Lung (tissue), 12 donors: ENCODE results near the gene RGMB. TPM values are rescaled to one million over a fixed set of nuclear protein-coding genes. Genes with fewer than 3 reads are reported as not detected.
A peak's percentile ranks its signal among the peaks of the same experiment; 100 is the strongest.

Experiments used
- ATAC-seq: fragments of 200-7000 bp; cut with Tn5 transposase; one replicate; pipeline ENCODE4 v1.9.1; 2020; ENCODE audit warnings: moderate number of reproducible peaks; ENCODE audit not compliant: insufficient read depth, low FRiP score
- DNase-seq, 3 donors: peaks; one replicate each; pipeline ENCODE4 v3.0.0-alpha.2; 2013 to 2017
- H3K27ac ChIP-seq, 2 donors: one replicate each; pipeline ENCODE4 v1.5.1; 2013; ENCODE audit warnings: mild to moderate bottlenecking in 2 of 2, moderate library complexity in 2 of 2, control low read depth in 1 of 2, inconsistent platforms in 1 of 2, low read depth in 1 of 2, low read length in 1 of 2
- H3K27me3 ChIP-seq, 3 donors: one replicate each; pipeline ENCODE4 v1.5.1; 2013; ENCODE audit warnings: low read length in 2 of 3; ENCODE audit not compliant: control insufficient read depth in 3 of 3, insufficient read depth in 3 of 3
- H3K36me3 ChIP-seq, 4 donors: one replicate each; pipeline ENCODE4 v1.5.1; 2013; ENCODE audit warnings: low read length in 4 of 4, mild to moderate bottlenecking in 1 of 4, moderate library complexity in 1 of 4; ENCODE audit not compliant: control insufficient read depth in 4 of 4, insufficient read depth in 4 of 4
- H3K4me1 ChIP-seq, 5 donors: one replicate each; pipeline ENCODE4 v1.5.1; 2013; ENCODE audit warnings: low read length in 5 of 5, mild to moderate bottlenecking in 2 of 5, moderate library complexity in 1 of 5; ENCODE audit not compliant: control insufficient read depth in 5 of 5, insufficient read depth in 5 of 5
- H3K4me3 ChIP-seq: one replicate; pipeline ENCODE4 v1.5.1; 2013; ENCODE audit warnings: mild to moderate bottlenecking, control low read depth, moderate library complexity
- H3K9ac ChIP-seq, 2 donors: one replicate each; pipeline ENCODE4 v1.5.1; 2013; ENCODE audit warnings: low read length in 2 of 2, control low read depth in 1 of 2; ENCODE audit not compliant: insufficient read depth in 1 of 2
- H3K9me3 ChIP-seq, 4 donors: one replicate each; pipeline ENCODE4 v1.5.1; 2013; ENCODE audit warnings: low read length in 3 of 4, mild to moderate bottlenecking in 1 of 4, moderate library complexity in 1 of 4; ENCODE audit not compliant: control insufficient read depth in 4 of 4, insufficient read depth in 3 of 4
- WGBS, 2 donors: extraction: QIAGEN DNeasy Blood & Tissue Kit; methylation state at CpG; one replicate each; pipeline ENCODE4 v1.1.7; 2013; 5-methylcytosine and 5-hydroxymethylcytosine counted together
- polyA plus RNA-seq, 2 donors: library from polyadenylated mRNA; stranded (reverse); fragments of 200-250 nt; gene quantifications; one replicate each; pipeline ENCODE4 v1.2.1, GENCODE V29; 2013
- total RNA-seq, 2 donors: library from RNA; depleted of rRNA in 1 of 2; stranded (reverse); fragments of >200 nt in 1 of 2; gene quantifications; one replicate each; pipeline ENCODE4 v1.2.1, GENCODE V29; 2014 to 2021
- TF ChIP-seq, protein P1 (sequence below): IDR thresholded peaks from 2 replicates; pipeline ENCODE4 v1.5.1; 2012; ENCODE audit warnings: mild to moderate bottlenecking; ENCODE audit errors: control extremely low read depth, extremely low read depth
- donor health status: control.
- donor health status: control.
- donor health status: Bipolar disorder and iron deficiency.
- donor health status: healthy.
- donor health status: DM: yes; HTN: yes; CAD: no.

RGMB gene
- total and polyA plus RNA-seq, 4 donors, result 3.8 to 31.7 (median 15.1) TPM

DNA sequence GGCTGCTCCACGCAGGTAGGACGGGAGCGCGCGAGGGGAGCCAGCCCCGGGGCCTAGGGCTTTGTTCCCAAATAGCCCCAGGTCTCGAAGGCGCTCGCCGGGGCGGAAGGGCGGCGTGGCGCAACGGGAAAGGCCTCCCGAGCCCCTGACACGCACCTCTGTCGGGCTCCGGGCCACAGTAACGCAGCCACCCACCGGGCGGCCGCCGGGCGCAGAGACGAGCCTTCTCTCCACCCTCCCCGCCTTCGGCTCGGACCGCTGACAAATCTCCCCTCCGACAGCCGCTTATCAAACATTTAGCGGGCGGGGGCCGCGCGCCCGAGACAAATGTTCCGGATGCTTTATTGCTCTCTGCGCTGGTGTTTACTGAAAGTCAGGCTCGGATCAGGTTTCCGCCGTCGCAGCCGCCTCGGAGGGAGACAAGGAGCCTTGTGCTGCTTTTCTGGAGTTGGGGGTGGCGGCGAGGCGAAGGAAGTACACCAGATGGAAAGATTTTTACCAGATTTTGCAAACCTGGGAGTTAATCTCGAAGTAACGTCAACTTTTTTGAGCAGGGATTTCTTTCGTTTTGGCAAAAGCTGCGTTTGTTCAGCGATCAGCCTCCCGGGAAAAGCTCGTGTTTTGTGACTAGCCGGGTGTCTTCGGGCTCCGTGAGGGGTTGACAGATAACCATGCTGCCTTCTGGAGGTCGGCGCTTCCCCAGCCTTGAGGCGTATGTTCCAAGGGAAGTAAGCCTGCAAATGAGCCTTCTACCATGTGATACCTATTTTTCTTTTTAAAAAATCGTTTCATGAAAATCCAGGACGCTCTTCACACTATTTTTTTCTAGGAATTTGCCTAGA lies 950 bp downstream of the RGMB start:
- H3K9me3 ChIP-seq, result no peaks in the 10 kb centered on the region
- H3K4me1 ChIP-seq, result peaks cover 5 to 41% (median 16%) of the 10 kb centered on the region in 5 donors
- H3K36me3 ChIP-seq, result peaks cover 0 to under 1% (median 0%) of the 10 kb centered on the region in 4 donors
- WGBS, 2 donors, result 0 to 1% methylated on average over 58 to 64 of the region's 64 CpGs
- peak overlapping the region; percentile 89 to 98 for H3K27ac ChIP-seq
- peaks cover 0 to 6% (median 5%) of the 10 kb centered on the region in 3 donors for H3K27me3 ChIP-seq
- H3K4me3 ChIP-seq, result peak overlapping the region; percentile 97
- ATAC-seq (peak; percentile 12), DNase-seq (peak; percentile 80 to 87 (median 85))
- H3K9ac ChIP-seq, result peak overlapping the region; percentile 59 to 72
- TF ChIP-seq, protein P1, sequence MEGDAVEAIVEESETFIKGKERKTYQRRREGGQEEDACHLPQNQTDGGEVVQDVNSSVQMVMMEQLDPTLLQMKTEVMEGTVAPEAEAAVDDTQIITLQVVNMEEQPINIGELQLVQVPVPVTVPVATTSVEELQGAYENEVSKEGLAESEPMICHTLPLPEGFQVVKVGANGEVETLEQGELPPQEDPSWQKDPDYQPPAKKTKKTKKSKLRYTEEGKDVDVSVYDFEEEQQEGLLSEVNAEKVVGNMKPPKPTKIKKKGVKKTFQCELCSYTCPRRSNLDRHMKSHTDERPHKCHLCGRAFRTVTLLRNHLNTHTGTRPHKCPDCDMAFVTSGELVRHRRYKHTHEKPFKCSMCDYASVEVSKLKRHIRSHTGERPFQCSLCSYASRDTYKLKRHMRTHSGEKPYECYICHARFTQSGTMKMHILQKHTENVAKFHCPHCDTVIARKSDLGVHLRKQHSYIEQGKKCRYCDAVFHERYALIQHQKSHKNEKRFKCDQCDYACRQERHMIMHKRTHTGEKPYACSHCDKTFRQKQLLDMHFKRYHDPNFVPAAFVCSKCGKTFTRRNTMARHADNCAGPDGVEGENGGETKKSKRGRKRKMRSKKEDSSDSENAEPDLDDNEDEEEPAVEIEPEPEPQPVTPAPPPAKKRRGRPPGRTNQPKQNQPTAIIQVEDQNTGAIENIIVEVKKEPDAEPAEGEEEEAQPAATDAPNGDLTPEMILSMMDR, result no peak

DNA sequence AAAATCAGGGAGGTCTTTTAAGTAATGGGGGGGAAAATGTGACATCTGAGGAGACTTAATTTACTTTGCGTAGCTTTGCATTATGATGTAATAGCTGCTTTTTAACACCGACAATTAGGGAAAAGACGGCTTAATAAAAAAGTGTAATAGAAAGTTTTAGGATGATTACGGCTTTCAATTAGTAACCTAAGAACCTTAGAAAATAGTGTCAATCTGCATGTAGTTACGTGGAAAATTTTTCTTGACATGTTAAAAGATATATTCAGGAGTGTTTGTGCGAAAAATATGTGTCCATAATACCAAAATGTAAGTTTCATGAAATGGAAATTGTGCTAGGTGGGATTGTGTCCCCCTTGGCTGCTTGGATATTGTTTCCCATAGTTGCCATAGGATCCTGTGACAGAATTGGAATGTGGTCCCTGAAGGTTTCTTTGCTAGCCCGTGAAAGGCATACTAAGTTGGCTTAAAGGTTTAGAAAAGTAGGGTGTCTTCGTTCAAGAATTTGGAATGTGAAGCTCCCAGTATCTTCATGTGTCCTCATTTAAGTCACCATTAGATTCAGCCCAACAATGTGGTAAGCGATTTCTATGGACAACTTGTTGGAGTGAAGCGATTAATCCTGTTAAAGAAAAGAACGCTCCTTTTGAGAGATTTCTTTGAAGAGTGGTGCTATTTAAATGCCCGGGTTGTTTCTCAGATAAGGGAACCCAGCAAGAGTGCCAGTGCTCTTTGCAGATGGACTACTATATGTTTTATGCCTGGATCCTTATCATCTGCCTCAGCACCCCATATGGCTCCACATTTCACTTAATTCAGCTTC lies 2.0 kb downstream of the RGMB start:
- ATAC-seq, result no peak
- peaks cover 0 to 6% (median 5%) of the 10 kb centered on the region in 3 donors for H3K27me3 ChIP-seq
- WGBS, 2 donors, result 55 to 71% methylated on average over 12 of the region's 12 CpGs

DNA sequence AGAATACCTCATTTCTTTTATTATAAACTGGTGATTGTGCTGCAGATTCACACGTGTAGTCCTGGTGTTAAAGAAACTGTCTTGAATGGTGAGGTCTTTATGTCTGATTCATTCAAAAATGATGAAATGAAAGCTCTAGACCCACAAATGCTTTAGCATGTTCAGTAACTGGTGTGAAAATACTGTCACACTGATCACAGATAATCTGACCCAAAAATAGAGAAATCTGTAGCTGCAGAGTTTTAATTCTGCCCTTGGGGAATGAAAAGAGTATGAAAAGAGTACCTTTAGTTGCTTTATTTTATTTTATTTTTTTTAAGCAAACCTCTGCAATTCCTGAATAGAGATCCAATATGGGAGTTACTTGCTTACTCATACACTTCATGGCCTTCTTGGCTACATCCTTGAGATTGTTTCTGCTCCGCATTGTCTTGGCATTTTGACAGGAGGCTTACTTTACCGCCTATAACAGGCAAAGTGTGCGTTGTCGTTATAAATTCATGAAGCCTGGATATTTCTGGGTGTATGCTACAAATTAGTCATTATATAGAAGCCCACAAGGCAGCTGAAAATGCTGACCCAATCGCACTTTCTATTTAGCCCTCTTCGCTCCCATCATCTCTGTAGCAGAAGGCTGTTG lies 2.7 kb downstream of the RGMB start:
- 54 to 71% methylated on average over 7 of the region's 7 CpGs for WGBS, 2 donors
- ATAC-seq (no peak), DNase-seq (peak in 2 of 3 donors; percentile 28 to 55)
- TF ChIP-seq, protein P1, result no peak
- H3K36me3 ChIP-seq, result peaks cover 0 to 7% (median 5%) of the 10 kb centered on the region in 4 donors
- no peak overlapping the region for H3K27ac ChIP-seq
- H3K27me3 ChIP-seq, result peaks cover 0 to 6% (median 5%) of the 10 kb centered on the region in 3 donors
- H3K9me3 ChIP-seq, result no peaks in the 10 kb centered on the region
- no peak overlapping the region for H3K9ac ChIP-seq
- no peak overlapping the region for H3K4me3 ChIP-seq
- peaks cover 8 to 27% (median 16%) of the 10 kb centered on the region in 5 donors for H3K4me1 ChIP-seq

More for the DNA sequence above, 2.0 kb downstream of the RGMB start:
- Histone ChIP-seq H3K4me3 (peak overlapping the region; percentile 1), H3K9ac (peak overlapping the region in 1 of 2 donors; percentile 72), H3K27ac (no peak overlapping the region), H3K9me3 (no peaks in the 10 kb centered on the region), H3K4me1 (peaks cover 8 to 31% (median 16%) of the 10 kb centered on the region in 5 donors), H3K36me3 (peaks cover 0 to 7% (median 4%) of the 10 kb centered on the region in 4 donors)
- TF ChIP-seq, protein P1, result no peak
- DNase-seq, result peak in 2 of 3 donors; percentile 20 to 46
